Dermis microvascular lymphatic vessel endothelial cell (primary cell): ENCODE results near the gene RPL37. TPM values are rescaled to one million over a fixed set of nuclear protein-coding genes. Genes with fewer than 3 reads are reported as not detected.

Experiments used
- total RNA-seq: library from RNA; depleted of rRNA; stranded (reverse); fragments of >200 nt; gene quantifications from 2 replicates; pipeline ENCODE4 v1.2.1, GENCODE V29; 2014

RPL37 gene
- total RNA-seq, 1 donor from 2014 or later: 2,023 TPM

Other genes with a start within 250 kb of the RPL37 start
- gene PTGER4, start 155.3 kb downstream of the RPL37 start, total RNA-seq: 5.7 and 5.9 TPM in 2 replicates
- 12.9 and 13.5 TPM in 2 replicates for gene TTC33, start 79.3 kb downstream of the RPL37 start, total RNA-seq
- gene PRKAA1, start 36.8 kb downstream of the RPL37 start, total RNA-seq: 69.2 and 78.3 TPM in 2 replicates
- gene CARD6, start 6.1 kb upstream of the RPL37 start, total RNA-seq: 34.0 and 38.9 TPM in 2 replicates
- gene C7, start 74.3 kb upstream of the RPL37 start, total RNA-seq: under 0.01 and 0.51 TPM in 2 replicates
- not detected in 2 replicates for gene MROH2B, start 236.1 kb upstream of the RPL37 start, total RNA-seq